Astrocyte (in vitro differentiated cells and primary cell): ENCODE measurements around the gene SLCO2A1. TPM values are rescaled to one million over a fixed set of nuclear protein-coding genes. Genes with fewer than 3 reads are reported as not detected.

Source experiments
- DNase-seq: peaks from one replicate; pipeline ENCODE4 v3.0.0-alpha.2; 2010; ENCODE audit warnings: low read depth
- FAIRE-seq: peaks from 2 replicates; lab custom pipeline; 2011; peaks lifted over from hg19 to GRCh38; lab: Jason Lieb, UNC
- H2AFZ ChIP-seq: 2 replicates; pipeline ENCODE4 v1.6.0; 2012; ENCODE audit warnings: low read depth, low read length, inconsistent platforms
- H3K27ac ChIP-seq: 2 replicates; pipeline ENCODE4 v1.5.1; 2011; ENCODE audit warnings: low read depth, low read length, inconsistent platforms
- H3K27me3 ChIP-seq: 2 replicates; pipeline ENCODE4 v1.6.0; 2011; ENCODE audit warnings: low read length, inconsistent platforms; ENCODE audit not compliant: insufficient read depth
- H3K36me3 ChIP-seq: 2 replicates; pipeline ENCODE4 v1.5.1; 2011; ENCODE audit warnings: low read length, inconsistent platforms; ENCODE audit not compliant: insufficient read depth
- H3K4me1 ChIP-seq: 2 replicates; pipeline ENCODE4 v1.5.1; 2011; ENCODE audit warnings: low read length, inconsistent platforms; ENCODE audit not compliant: insufficient read depth
- H3K4me2 ChIP-seq: 2 replicates; pipeline ENCODE4 v1.6.0; 2012; ENCODE audit warnings: low read length, inconsistent platforms
- H3K4me3 ChIP-seq: 2 replicates; pipeline ENCODE4 v1.5.1; 2011; ENCODE audit warnings: low read depth, mild to moderate bottlenecking, low read length, inconsistent platforms; ENCODE audit not compliant: insufficient read depth
- H3K79me2 ChIP-seq: 2 replicates; pipeline ENCODE4 v1.6.0; 2012; ENCODE audit warnings: mild to moderate bottlenecking, low read length, inconsistent platforms; ENCODE audit not compliant: insufficient read depth
- H3K9ac ChIP-seq: 2 replicates; pipeline ENCODE4 v1.6.0; 2012; ENCODE audit warnings: mild to moderate bottlenecking, low read length, inconsistent platforms
- H3K9me3 ChIP-seq: 2 replicates; pipeline ENCODE4 v1.5.1; 2012; ENCODE audit warnings: low read depth, mild to moderate bottlenecking, low read length, inconsistent platforms; ENCODE audit not compliant: insufficient read depth
- H4K20me1 ChIP-seq: 2 replicates; pipeline ENCODE4 v1.6.0; 2012; ENCODE audit warnings: low read length, inconsistent platforms; ENCODE audit not compliant: insufficient read depth
- H3K27ac Mint-ChIP-seq: one replicate; pipeline ENCODE4 v1.8.0; 2021; ENCODE audit warnings: mild to moderate bottlenecking, mixed read lengths; ENCODE audit not compliant: unreplicated experiment
- H3K27me3 Mint-ChIP-seq: one replicate; pipeline ENCODE4 v1.8.0; 2021; ENCODE audit warnings: low read depth, mixed read lengths; ENCODE audit not compliant: unreplicated experiment
- H3K36me3 Mint-ChIP-seq: one replicate; pipeline ENCODE4 v1.8.0; 2021; ENCODE audit warnings: low read depth, mixed read lengths; ENCODE audit not compliant: unreplicated experiment
- H3K4me1 Mint-ChIP-seq: one replicate; pipeline ENCODE4 v1.8.0; 2021; ENCODE audit warnings: low read depth, mixed read lengths; ENCODE audit not compliant: unreplicated experiment
- H3K4me3 Mint-ChIP-seq: one replicate; pipeline ENCODE4 v1.8.0; 2021; ENCODE audit warnings: mild to moderate bottlenecking, moderate library complexity, mixed read lengths; ENCODE audit not compliant: unreplicated experiment
- H3K9me3 Mint-ChIP-seq: one replicate; pipeline ENCODE4 v1.8.0; 2021; ENCODE audit warnings: mild to moderate bottlenecking, mixed read lengths; ENCODE audit not compliant: unreplicated experiment
- CTCF ChIP-seq: IDR thresholded peaks from 2 replicates; pipeline ENCODE4 v1.5.1; 2011; ENCODE audit warnings: low read depth, mild to moderate bottlenecking, inconsistent platforms, low read length, moderate library complexity; ENCODE audit not compliant: insufficient read depth
- EZH2 ChIP-seq: IDR thresholded peaks from 2 replicates; pipeline ENCODE4 v1.6.1; 2012; ENCODE audit warnings: mild to moderate bottlenecking, low read length, inconsistent platforms; ENCODE audit not compliant: insufficient read depth
- total RNA-seq: library from RNA; stranded (reverse); gene quantifications from 2 replicates; pipeline ENCODE4 v1.2.1, GENCODE V29; 2021

SLCO2A1 gene
- total RNA-seq, 1 donor from 2014 or later, result 2.1 TPM

- H3K27ac Mint-ChIP-seq, result no peak overlapping the region
Observed at GRCh38 chr3:133934073-133934970, 95.4 kb downstream of the SLCO2A1 start.

GRCh38 chr3:133933097-133934024, 96.4 kb downstream of the SLCO2A1 start:
- no peak overlapping the region for H3K27ac Mint-ChIP-seq
- Histone ChIP-seq H3K79me2 (no peaks in the 10 kb centered on the region), H3K9me3 (no peaks in the 10 kb centered on the region), H3K4me3 (no peak overlapping the region), H4K20me1 (no peaks in the 10 kb centered on the region), H3K27me3 (peaks cover 14% of the 10 kb centered on the region), H3K4me1 (peaks cover 3% of the 10 kb centered on the region), H3K36me3 (no peaks in the 10 kb centered on the region), H3K9ac (no peak overlapping the region), H3K4me2 (no peak overlapping the region), H3K27ac (no peak overlapping the region), H2AFZ (no peak overlapping the region)
- H3K36me3 Mint-ChIP-seq, result peaks cover 4% of the 10 kb centered on the region
- FAIRE-seq, result no peak
- no peak for DNase-seq
- no peak overlapping the region for H3K4me3 Mint-ChIP-seq
- H3K9me3 Mint-ChIP-seq, result peaks cover 9% of the 10 kb centered on the region
- no peaks in the 10 kb centered on the region for H3K4me1 Mint-ChIP-seq
- TF ChIP-seq EZH2, result no peak
- TF ChIP-seq CTCF, result no peak
- peaks cover 53% of the 10 kb centered on the region for H3K27me3 Mint-ChIP-seq

More at GRCh38 chr3:133934073-133934970, 95.4 kb downstream of the SLCO2A1 start:
- Mint-ChIP-seq H3K4me3 (no peak overlapping the region), H3K9me3 (peaks cover 9% of the 10 kb centered on the region), H3K4me1 (peaks cover 2% of the 10 kb centered on the region), H3K36me3 (peaks cover 4% of the 10 kb centered on the region), H3K27me3 (peaks cover 55% of the 10 kb centered on the region)
- no peak overlapping the region for H3K4me3 ChIP-seq
- peaks cover 14% of the 10 kb centered on the region for H3K27me3 ChIP-seq
- no peaks in the 10 kb centered on the region for H4K20me1 ChIP-seq
- TF ChIP-seq EZH2 (no peak), CTCF (no peak)
- H3K4me1 ChIP-seq, result peaks cover 3% of the 10 kb centered on the region
- no peak overlapping the region for H2AFZ ChIP-seq
- no peaks in the 10 kb centered on the region for H3K79me2 ChIP-seq
- no peaks in the 10 kb centered on the region for H3K9me3 ChIP-seq
- no peaks in the 10 kb centered on the region for H3K36me3 ChIP-seq
- H3K9ac ChIP-seq, result no peak overlapping the region
- no peak for FAIRE-seq
- H3K27ac ChIP-seq, result no peak overlapping the region
- H3K4me2 ChIP-seq, result no peak overlapping the region
- DNase-seq, result no peak
